ENCODE measurements around the gene GFOD1. TPM values are rescaled to one million over a fixed set of nuclear protein-coding genes. Genes with fewer than 3 reads are reported as not detected.

Gene GFOD1, protein sequence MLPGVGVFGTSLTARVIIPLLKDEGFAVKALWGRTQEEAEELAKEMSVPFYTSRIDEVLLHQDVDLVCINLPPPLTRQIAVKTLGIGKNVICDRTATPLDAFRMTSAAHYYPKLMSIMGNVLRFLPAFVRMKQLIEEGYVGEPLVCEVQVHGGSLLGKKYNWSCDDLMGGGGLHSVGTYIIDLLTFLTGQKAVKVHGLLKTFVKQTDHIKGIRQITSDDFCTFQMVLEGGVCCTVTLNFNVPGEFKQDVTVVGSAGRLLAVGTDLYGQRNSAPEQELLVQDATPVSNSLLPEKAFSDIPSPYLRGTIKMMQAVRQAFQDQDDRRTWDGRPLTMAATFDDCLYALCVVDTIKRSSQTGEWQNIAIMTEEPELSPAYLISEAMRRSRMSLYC
- 5.7 and 24.2 TPM in 2 replicates for total RNA-seq

DNA sequence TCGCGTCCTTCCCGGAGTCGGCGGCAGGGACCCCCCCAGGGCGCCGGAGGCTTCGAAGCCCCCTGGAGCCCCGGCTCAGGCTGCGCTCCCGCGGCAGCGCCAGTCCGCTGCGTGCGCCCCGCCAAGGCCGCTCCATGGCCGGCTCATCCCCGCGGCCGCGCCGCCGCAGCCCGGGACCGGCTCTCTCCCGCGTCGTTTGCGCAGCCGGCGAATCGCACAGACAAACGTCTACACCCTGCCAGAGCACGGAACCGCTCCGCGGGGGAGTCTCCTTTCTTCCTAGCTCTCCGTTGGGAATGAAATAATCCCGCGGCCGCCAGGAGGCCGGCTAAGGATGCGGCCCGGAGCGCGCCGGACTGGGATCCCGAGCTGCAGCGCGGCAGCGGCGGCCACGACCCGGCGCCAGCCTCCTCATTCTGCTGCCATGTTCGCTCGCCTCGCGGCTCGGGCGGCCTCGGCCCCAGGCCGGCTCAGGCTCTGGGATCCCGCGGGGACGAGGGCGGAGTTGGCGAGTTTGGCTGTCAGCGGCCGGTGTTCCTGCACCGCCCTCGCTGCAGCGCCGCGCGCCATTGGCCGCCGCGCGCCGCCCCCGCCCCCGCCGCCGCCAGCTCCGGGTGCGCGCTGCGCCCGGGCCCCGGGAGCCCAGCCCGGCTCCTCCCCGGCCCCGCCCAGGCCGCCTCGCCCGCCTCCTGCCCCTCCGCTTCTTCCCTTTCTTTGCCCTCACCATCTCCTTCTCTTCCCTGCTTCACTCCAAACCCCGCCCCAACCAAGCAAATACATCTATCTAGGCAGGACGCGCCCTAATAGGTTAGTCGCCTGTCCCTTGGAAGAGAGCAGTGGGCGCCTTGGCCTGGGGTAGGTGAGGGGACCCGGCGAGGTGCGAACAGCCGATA is at the start of gene GFOD1:
GFOD1 (minus strand) TSS at position 479 of the 893 bp plus-strand sequence. CDS start 710 bp downstream, outside the sequence.

DNA sequence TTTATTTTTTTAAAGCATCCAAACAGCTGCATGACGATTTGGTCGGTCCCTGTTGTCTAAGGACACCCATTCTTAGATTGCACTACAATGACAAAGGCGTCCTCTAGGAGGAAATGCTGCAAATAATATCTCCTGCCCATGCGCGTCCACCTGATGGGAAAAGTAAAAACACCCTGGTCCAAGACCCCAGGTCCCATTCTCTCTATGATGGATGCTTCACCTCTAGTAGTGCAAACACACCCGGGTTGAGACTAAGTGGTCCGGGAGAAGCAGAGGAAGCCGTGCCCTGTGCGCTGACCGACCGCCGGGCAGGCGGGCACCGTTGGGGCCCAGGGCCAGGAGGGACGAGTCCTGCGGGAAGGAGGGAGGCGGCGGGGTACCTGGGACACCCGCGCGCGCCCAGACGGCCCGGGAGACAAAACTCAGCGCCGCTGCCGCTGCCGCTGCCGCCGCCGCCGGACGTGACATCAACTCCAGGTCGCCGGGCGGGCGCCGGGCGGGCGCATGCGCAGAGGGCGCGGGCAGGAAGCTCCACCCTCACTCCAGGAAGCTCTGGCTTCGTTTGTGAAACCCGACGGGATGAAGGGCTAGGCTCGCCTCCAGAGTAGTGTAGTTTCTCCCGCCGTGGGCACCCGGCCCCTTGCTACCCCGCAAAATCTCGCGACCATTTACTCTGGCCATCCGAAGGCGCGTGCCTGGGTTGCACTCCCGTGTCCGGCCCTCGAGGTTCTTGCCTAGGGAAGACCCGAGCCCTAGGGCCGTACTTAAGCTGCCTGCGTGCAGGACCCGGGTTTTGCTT is 159.1 kb downstream of the GFOD1 start, which contains the start of gene TBC1D7:
TBC1D7 (minus strand) TSS at position 462 of the 799 bp plus-strand sequence. CDS start 1,639 bp downstream, outside the sequence.

Other genes with a start within 250 kb of the GFOD1 start
- 11.0 and 13.7 TPM in 2 replicates for gene TBC1D7, start 159.1 kb downstream of the GFOD1 start, total RNA-seq
- gene SIRT5, start 87.0 kb upstream of the GFOD1 start, total RNA-seq, result 5.3 and 7.4 TPM in 2 replicates
- gene NOL7, start 127.7 kb upstream of the GFOD1 start, total RNA-seq, result 78.1 and 78.3 TPM in 2 replicates
- 25.1 and 30.8 TPM in 2 replicates for gene RANBP9, start 224.2 kb upstream of the GFOD1 start, total RNA-seq